ENCODE measurements around the gene SLC5A1. TPM values are rescaled to one million over a fixed set of nuclear protein-coding genes. Genes with fewer than 3 reads are reported as not detected.

Gene SLC5A1
- total RNA-seq, 1 experiment from 2014 or later, result not detected

DNA sequence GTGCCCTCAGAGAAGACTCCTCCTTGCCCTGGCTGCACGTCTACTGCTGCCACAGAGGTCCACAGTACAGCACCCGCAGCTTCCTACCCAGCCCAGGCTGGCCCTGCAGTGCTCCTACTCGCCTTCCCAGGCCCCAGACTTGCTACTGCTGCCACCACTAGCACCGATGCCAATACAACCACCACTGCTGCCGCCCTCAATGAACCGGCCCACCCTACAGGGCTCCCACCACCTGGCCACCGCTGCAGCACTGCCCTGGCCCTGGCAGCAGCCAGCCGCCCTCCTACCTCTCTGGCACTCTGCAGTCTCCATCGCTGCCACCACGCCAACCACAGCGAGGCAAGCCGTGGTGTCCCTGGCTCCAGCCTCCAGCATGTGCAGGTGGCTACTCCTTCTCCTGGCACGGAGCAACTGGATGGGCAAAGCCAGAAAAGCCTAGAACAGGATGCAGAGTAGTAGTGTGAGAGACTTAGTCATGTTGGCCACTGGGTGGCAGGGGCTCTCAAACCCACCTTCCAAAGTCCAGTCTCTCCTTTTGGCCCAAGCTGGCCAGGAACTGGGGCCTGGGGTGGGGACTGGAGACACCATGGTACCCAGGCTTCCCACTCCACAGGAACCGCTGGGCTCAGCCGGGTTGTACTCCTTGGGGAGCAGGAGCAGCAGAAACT, 76.6 kb downstream of the SLC5A1 start:
- intact Hi-C loops (cut with micrococcal nuclease), result no loop called here
- Histone ChIP-seq H3K9ac (ENCODE audit: low read length) (no peak overlapping the region), H3K9me2 (replicated peaks; ENCODE audit: low read length) (no peaks in the 10 kb centered on the region), H3K9me3 (ENCODE audit: low read length) (no peaks in the 10 kb centered on the region), H3K4me3 (ENCODE audit: low read length) (no peak overlapping the region), H2AFZ (ENCODE audit: low read length) (no peak overlapping the region), H3K4me2 (ENCODE audit: low read length) (no peak overlapping the region), H3F3A (ENCODE audit: low read length, unreplicated experiment) (no peaks in the 10 kb centered on the region), H3K79me2 (ENCODE audit: low read length) (no peaks in the 10 kb centered on the region), H3K27me3 (ENCODE audit: low read length) (peaks cover 5% of the 10 kb centered on the region; the same call in 1 of the 2 replicates), H4K20me1 (ENCODE audit: low read length) (no peaks in the 10 kb centered on the region), H3K4me1 (ENCODE audit: insufficient read depth, low read length) (no peaks in the 10 kb centered on the region), H3K27ac (ENCODE audit: low read length) (no peak overlapping the region), H3K36me3 (ENCODE audit: low read depth, low read length) (no peaks in the 10 kb centered on the region)
- no TSS peak for BruUV-seq (replicated peaks)
- POLR2A ChIA-PET (ENCODE audit: unreplicated experiment), result no interaction called here
- CTCF ChIA-PET, result no interaction called here
- DNase-seq (no peak), ATAC-seq (no peak)
- no peak for TF ChIP-seq EZH2phosphoT487 (IDR thresholded peaks at IDR 0.05; ENCODE audit: borderline replicate concordance, low read length)

DNA sequence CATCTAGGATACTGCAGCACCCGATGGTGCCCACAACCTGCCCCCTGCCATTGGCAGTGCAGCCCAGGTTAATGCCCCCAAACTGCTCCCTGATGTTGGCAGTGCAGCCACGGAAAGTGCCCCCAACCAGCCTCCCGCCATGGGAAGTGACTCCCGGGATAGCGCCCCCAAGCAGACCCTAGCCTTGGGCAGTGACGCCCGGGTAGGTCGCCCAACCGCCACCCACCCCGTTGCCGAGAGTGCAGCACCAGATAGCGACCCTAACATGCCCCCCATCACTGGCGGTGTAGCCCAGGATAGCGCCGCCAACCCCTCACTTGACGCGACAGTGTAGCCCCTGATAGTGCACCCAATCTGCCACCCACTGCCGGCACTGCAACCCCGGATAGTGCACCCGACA, 77.5 kb downstream of the SLC5A1 start:
- Histone ChIP-seq H3K4me3 (ENCODE audit: low read length) (no peak overlapping the region), H3K27ac (ENCODE audit: low read length) (no peak overlapping the region), H2AFZ (ENCODE audit: low read length) (no peak overlapping the region), H3K4me1 (ENCODE audit: insufficient read depth, low read length) (no peaks in the 10 kb centered on the region), H3K27me3 (ENCODE audit: low read length) (no peaks in the 10 kb centered on the region), H3F3A (ENCODE audit: low read length, unreplicated experiment) (no peaks in the 10 kb centered on the region), H3K9me3 (ENCODE audit: low read length) (no peaks in the 10 kb centered on the region), H3K36me3 (ENCODE audit: low read depth, low read length) (no peaks in the 10 kb centered on the region), H3K9me2 (replicated peaks; ENCODE audit: low read length) (no peaks in the 10 kb centered on the region), H4K20me1 (ENCODE audit: low read length) (no peaks in the 10 kb centered on the region), H3K9ac (ENCODE audit: low read length) (no peak overlapping the region), H3K4me2 (ENCODE audit: low read length) (no peak overlapping the region), H3K79me2 (ENCODE audit: low read length) (no peaks in the 10 kb centered on the region)
- intact Hi-C loops (cut with micrococcal nuclease), result no loop called here
- no peak for DNase-seq
- POLR2A ChIA-PET (ENCODE audit: unreplicated experiment), result no interaction called here
- CTCF ChIA-PET, result no interaction called here
- TF ChIP-seq EZH2phosphoT487 (IDR thresholded peaks at IDR 0.05; ENCODE audit: borderline replicate concordance, low read length), result no peak
- TF ChIP-seq, protein P1, sequence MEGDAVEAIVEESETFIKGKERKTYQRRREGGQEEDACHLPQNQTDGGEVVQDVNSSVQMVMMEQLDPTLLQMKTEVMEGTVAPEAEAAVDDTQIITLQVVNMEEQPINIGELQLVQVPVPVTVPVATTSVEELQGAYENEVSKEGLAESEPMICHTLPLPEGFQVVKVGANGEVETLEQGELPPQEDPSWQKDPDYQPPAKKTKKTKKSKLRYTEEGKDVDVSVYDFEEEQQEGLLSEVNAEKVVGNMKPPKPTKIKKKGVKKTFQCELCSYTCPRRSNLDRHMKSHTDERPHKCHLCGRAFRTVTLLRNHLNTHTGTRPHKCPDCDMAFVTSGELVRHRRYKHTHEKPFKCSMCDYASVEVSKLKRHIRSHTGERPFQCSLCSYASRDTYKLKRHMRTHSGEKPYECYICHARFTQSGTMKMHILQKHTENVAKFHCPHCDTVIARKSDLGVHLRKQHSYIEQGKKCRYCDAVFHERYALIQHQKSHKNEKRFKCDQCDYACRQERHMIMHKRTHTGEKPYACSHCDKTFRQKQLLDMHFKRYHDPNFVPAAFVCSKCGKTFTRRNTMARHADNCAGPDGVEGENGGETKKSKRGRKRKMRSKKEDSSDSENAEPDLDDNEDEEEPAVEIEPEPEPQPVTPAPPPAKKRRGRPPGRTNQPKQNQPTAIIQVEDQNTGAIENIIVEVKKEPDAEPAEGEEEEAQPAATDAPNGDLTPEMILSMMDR (conservative IDR thresholded peaks at IDR 0.05; ENCODE audit: low read depth, low read length), result no peak
- no peak for TF ChIP-seq EZH2 (IDR thresholded peaks at IDR 0.05; ENCODE audit: low read length, unreplicated experiment)
- no peak for ATAC-seq
- no TSS peak for BruUV-seq (replicated peaks)

GRCh38 chr22:32122899-32123298, 79.8 kb downstream of the SLC5A1 start:
- H3K36me3 ChIP-seq (ENCODE audit: low read depth, low read length), result no peaks in the 10 kb centered on the region
- no peaks in the 10 kb centered on the region for H3K79me2 ChIP-seq (ENCODE audit: low read length)
- H3K9ac ChIP-seq (ENCODE audit: low read length), result no peak overlapping the region
- H3F3A ChIP-seq (ENCODE audit: low read length, unreplicated experiment), result no peaks in the 10 kb centered on the region
- H2AFZ ChIP-seq (ENCODE audit: low read length), result no peak overlapping the region
- DNase-seq, result no peak
- no peaks in the 10 kb centered on the region for H3K9me2 ChIP-seq (replicated peaks; ENCODE audit: low read length)
- H3K27me3 ChIP-seq (ENCODE audit: low read length), result no peaks in the 10 kb centered on the region
- ChIA-PET CTCF (no interaction called here), POLR2A (ENCODE audit: unreplicated experiment) (no interaction called here)
- no peak for ATAC-seq
- H4K20me1 ChIP-seq (ENCODE audit: low read length), result no peaks in the 10 kb centered on the region
- H3K27ac ChIP-seq (ENCODE audit: low read length), result no peak overlapping the region
- no peak for TF ChIP-seq EZH2phosphoT487 (IDR thresholded peaks at IDR 0.05; ENCODE audit: borderline replicate concordance, low read length)
- no peak for TF ChIP-seq EZH2 (IDR thresholded peaks at IDR 0.05; ENCODE audit: low read length, unreplicated experiment)
- TF ChIP-seq, protein P1 (conservative IDR thresholded peaks at IDR 0.05; ENCODE audit: low read depth, low read length), result no peak
- BruUV-seq (replicated peaks), result no TSS peak
- intact Hi-C loops (cut with micrococcal nuclease), result no loop called here
- no peaks in the 10 kb centered on the region for H3K9me3 ChIP-seq (ENCODE audit: low read length)
- no peak overlapping the region for H3K4me3 ChIP-seq (ENCODE audit: low read length)
- H3K4me1 ChIP-seq (ENCODE audit: insufficient read depth, low read length), result no peaks in the 10 kb centered on the region
- no peak overlapping the region for H3K4me2 ChIP-seq (ENCODE audit: low read length)
